T-cell (primary cell): ENCODE data around the gene CPNE4. TPM values are rescaled to one million over a fixed set of nuclear protein-coding genes. Genes with fewer than 3 reads are reported as not detected.

ENCODE experiments used
- ATAC-seq, 4 experiments: fragments of 200-7000 bp in 3 of 4; fragments of 150-1000 bp in 1 of 4; cut with Tn5 transposase; replicated peaks in 1 of 4; 1 replicate in 3 of 4; 2 replicates in 1 of 4; pipeline ENCODE4 v1.10.0; 2021; ENCODE audit warnings: moderate library complexity in 3 of 4, mild to moderate bottlenecking in 2 of 4, moderate number of reproducible peaks in 1 of 4
- CTCF ChIA-PET, 2 donors: fragments of 300-600 bp; sonication (Branson Sonifier 250); formaldehyde crosslinking; loops; one replicate each; lab custom pipeline; 2022; ENCODE audit warnings: antibody characterized with exemption in 2 of 2; lab: Charles Lee
- POLR2A ChIA-PET, 2 donors: fragments of 300-600 bp; sonication (Branson Sonifier 250); formaldehyde crosslinking; loops; one replicate each; lab custom pipeline; 2022; ENCODE audit warnings: antibody characterized with exemption in 2 of 2; lab: Charles Lee
- DNase-seq, 35 experiments: peaks; one replicate each; pipeline versions ENCODE4 v3.0.0 to v3.0.0-alpha.2; 2013 to 2023
- H3K27ac ChIP-seq: one replicate; pipeline ENCODE4 v1.5.1; 2013; ENCODE audit warnings: low read length
- H3K27me3 ChIP-seq, 2 experiments: replicated peaks in 1 of 2; 1 replicate in 1 of 2; 2 replicates in 1 of 2; pipeline versions ENCODE4 v1.6.1 to v1.7.0; 2013; ENCODE audit warnings: low read length in 1 of 2, mixed read lengths in 1 of 2; ENCODE audit not compliant: control insufficient read depth in 2 of 2, insufficient read depth in 2 of 2; ENCODE audit errors: extremely low read depth in 1 of 2
- H3K36me3 ChIP-seq, 2 donors: 1 replicate in 1 of 2; 2 replicates in 1 of 2; pipeline versions ENCODE4 v1.6.1 to v1.7.0; 2013; ENCODE audit warnings: low read length in 1 of 2; ENCODE audit not compliant: control insufficient read depth in 2 of 2, insufficient read depth in 1 of 2; ENCODE audit errors: extremely low read depth in 1 of 2
- H3K4me1 ChIP-seq, 2 experiments: 1 replicate in 1 of 2; 2 replicates in 1 of 2; pipeline versions ENCODE4 v1.6.1 to v1.7.0; 2013; ENCODE audit warnings: low read length in 2 of 2, mixed read lengths in 1 of 2; ENCODE audit not compliant: insufficient read depth in 2 of 2, control insufficient read depth in 1 of 2; ENCODE audit errors: extremely low read depth in 1 of 2
- H3K4me3 ChIP-seq, 2 donors: 1 replicate in 1 of 2; 2 replicates in 1 of 2; pipeline versions ENCODE4 v1.5.1 to v1.7.0; 2013; ENCODE audit warnings: mild to moderate bottlenecking in 2 of 2, low read length in 1 of 2, moderate library complexity in 1 of 2; ENCODE audit not compliant: control insufficient read depth in 1 of 2; ENCODE audit errors: extremely low read depth in 1 of 2
- H3K9me3 ChIP-seq: 2 replicates; pipeline ENCODE4 v1.7.0; 2013
- H3K27ac Mint-ChIP-seq, 2 donors: one replicate each; pipeline ENCODE4 v1.8.0; 2020 to 2021; ENCODE audit warnings: mild to moderate bottlenecking in 2 of 2, mixed read lengths in 2 of 2
- H3K27me3 Mint-ChIP-seq, 2 donors: one replicate each; pipeline ENCODE4 v1.8.0; 2021 to 2022; ENCODE audit warnings: mixed read lengths in 2 of 2
- H3K36me3 Mint-ChIP-seq: one replicate; pipeline ENCODE4 v1.8.0; 2021; ENCODE audit warnings: mixed read lengths
- H3K4me1 Mint-ChIP-seq, 3 donors: one replicate each; pipeline ENCODE4 v1.8.0; 2020 to 2022; ENCODE audit warnings: mixed read lengths in 3 of 3, mild to moderate bottlenecking in 1 of 3
- H3K4me3 Mint-ChIP-seq, 3 donors: one replicate each; pipeline ENCODE4 v1.8.0; 2020 to 2022; ENCODE audit warnings: mild to moderate bottlenecking in 3 of 3, mixed read lengths in 3 of 3, moderate library complexity in 3 of 3
- H3K9me3 Mint-ChIP-seq, 3 donors: one replicate each; pipeline ENCODE4 v1.8.0; 2020 to 2022; ENCODE audit warnings: mixed read lengths in 3 of 3
- WGBS: methylation state at CpG from one replicate; pipeline ENCODE4 v1.1.5; 2013; ENCODE audit warnings: missing lambda C conversion rate; ENCODE audit not compliant: insufficient coverage; 5-methylcytosine and 5-hydroxymethylcytosine counted together
- total RNA-seq, 35 experiments: library from RNA in 6 of 35; stranded (reverse) in 6 of 35; fragments of 120-200 nt in 1 of 35; gene quantifications; one replicate each; pipeline versions ENCODE4 v1.2.1 to v1.2.4 and lab custom pipeline; 2013 to 2026

The CPNE4 gene
- total RNA-seq, 5 donors from 2014 or later (not counting 1 experiment from before 2014, with no cell fraction given), result not detected

GRCh38 chr3:131793870-131794269 lies 240.9 kb downstream of the CPNE4 start:
- CTCF ChIA-PET, result interaction anchor here in 1 of 2 donors (0.7 to 2.0 kb wide), 2 partner anchors 8 to 761 kb away, joined by 3 to 7 read pairs; no protein-coding TSS in a partner anchor
- no peak overlapping the region for H3K27ac ChIP-seq
- H3K4me1 ChIP-seq, result peaks cover 0 to 5% of the 10 kb centered on the region in 2 experiments
- peaks cover 6 to 9% (median 8%) of the 10 kb centered on the region in 3 donors for H3K4me1 Mint-ChIP-seq
- ATAC-seq (no peak), DNase-seq (no peak)
- POLR2A ChIA-PET, result no interaction called here
- H3K36me3 ChIP-seq, result no peaks in the 10 kb centered on the region
- peaks cover 3 to 5% of the 10 kb centered on the region in 2 experiments for H3K27me3 ChIP-seq
- no peaks in the 10 kb centered on the region for H3K9me3 ChIP-seq
- H3K27ac Mint-ChIP-seq, result no peak overlapping the region
- H3K36me3 Mint-ChIP-seq, result no peaks in the 10 kb centered on the region
- H3K4me3 Mint-ChIP-seq, result no peak overlapping the region
- H3K9me3 Mint-ChIP-seq, result no peaks in the 10 kb centered on the region
- peaks cover 12 to 18% of the 10 kb centered on the region in 2 donors for H3K27me3 Mint-ChIP-seq
- no peak overlapping the region for H3K4me3 ChIP-seq

- CTCF ChIA-PET, result no interaction called here
- no peaks in the 10 kb centered on the region for H3K36me3 Mint-ChIP-seq
- POLR2A ChIA-PET, result no interaction called here
- H3K27me3 Mint-ChIP-seq, result peaks cover 6 to 14% of the 10 kb centered on the region in 2 donors
- no peak for DNase-seq
- H3K4me3 Mint-ChIP-seq, result no peak overlapping the region
- no CpG with 5 or more reads among the region's 2 CpGs for WGBS
- H3K4me1 Mint-ChIP-seq, result no peaks in the 10 kb centered on the region
- peaks cover 2 to 3% of the 10 kb centered on the region in 2 experiments for H3K27me3 ChIP-seq
- no peak overlapping the region for H3K4me3 ChIP-seq
- no peak overlapping the region for H3K27ac ChIP-seq
- H3K9me3 ChIP-seq, result no peaks in the 10 kb centered on the region
- no peaks in the 10 kb centered on the region for H3K4me1 ChIP-seq
- no peak for ATAC-seq
- peaks cover 0 to 4% (median 0%) of the 10 kb centered on the region in 3 donors for H3K9me3 Mint-ChIP-seq
- no peaks in the 10 kb centered on the region for H3K36me3 ChIP-seq
- no peak overlapping the region for H3K27ac Mint-ChIP-seq
Measured at GRCh38 chr3:131789188-131789587, 245.6 kb downstream of the CPNE4 start.

GRCh38 chr3:131786386-131786785 lies 248.4 kb downstream of the CPNE4 start:
- peaks cover 0 to 3% of the 10 kb centered on the region in 2 experiments for H3K27me3 ChIP-seq
- peaks cover 6 to 8% of the 10 kb centered on the region in 2 donors for H3K27me3 Mint-ChIP-seq
- ChIA-PET CTCF (no interaction called here), POLR2A (no interaction called here)
- no peak for ATAC-seq
- H3K4me3 ChIP-seq, result no peak overlapping the region
- peaks cover 0 to 4% (median 0%) of the 10 kb centered on the region in 3 donors for H3K9me3 Mint-ChIP-seq
- no peaks in the 10 kb centered on the region for H3K9me3 ChIP-seq
- H3K36me3 ChIP-seq, result no peaks in the 10 kb centered on the region
- no peaks in the 10 kb centered on the region for H3K4me1 Mint-ChIP-seq
- H3K27ac ChIP-seq, result no peak overlapping the region
- DNase-seq, result no peak
- no peak overlapping the region for H3K27ac Mint-ChIP-seq
- H3K36me3 Mint-ChIP-seq, result no peaks in the 10 kb centered on the region
- H3K4me3 Mint-ChIP-seq, result no peak overlapping the region
- no peaks in the 10 kb centered on the region for H3K4me1 ChIP-seq

- peaks cover 11 to 16% of the 10 kb centered on the region in 2 donors for H3K27me3 Mint-ChIP-seq
- no peaks in the 10 kb centered on the region for H3K36me3 Mint-ChIP-seq
- Histone ChIP-seq H3K27ac (no peak overlapping the region), H3K9me3 (no peaks in the 10 kb centered on the region), H3K27me3 (no peaks in the 10 kb centered on the region), H3K4me1 (no peaks in the 10 kb centered on the region), H3K36me3 (no peaks in the 10 kb centered on the region), H3K4me3 (no peak overlapping the region)
- H3K4me1 Mint-ChIP-seq, result no peaks in the 10 kb centered on the region
- ChIA-PET POLR2A (no interaction called here), CTCF (no interaction called here)
- no CpG with 5 or more reads among the region's 1 CpG for WGBS
- no peak for ATAC-seq
- H3K27ac Mint-ChIP-seq, result no peak overlapping the region
- no peak for DNase-seq
- peaks cover 0 to 7% (median 0%) of the 10 kb centered on the region in 3 donors for H3K9me3 Mint-ChIP-seq
- no peak overlapping the region for H3K4me3 Mint-ChIP-seq
Measured at GRCh38 chr3:131782751-131783150, 252.1 kb downstream of the CPNE4 start.

GRCh38 chr3:131778526-131778925 lies 256.3 kb downstream of the CPNE4 start:
- WGBS, result no CpG with 5 or more reads among the region's 2 CpGs

GRCh38 chr3:131775650-131776049 lies 259.2 kb downstream of the CPNE4 start:
- H3K36me3 Mint-ChIP-seq, result no peaks in the 10 kb centered on the region
- peaks cover 0 to 3% (median 0%) of the 10 kb centered on the region in 3 donors for H3K9me3 Mint-ChIP-seq
- DNase-seq, result no peak
- H3K27ac Mint-ChIP-seq, result no peak overlapping the region
- no peaks in the 10 kb centered on the region for H3K9me3 ChIP-seq
- CTCF ChIA-PET, result no interaction called here
- H3K27me3 Mint-ChIP-seq, result peaks cover 8 to 27% of the 10 kb centered on the region in 2 donors
- no peak overlapping the region for H3K27ac ChIP-seq
- POLR2A ChIA-PET, result no interaction called here
- no peaks in the 10 kb centered on the region for H3K36me3 ChIP-seq
- no peaks in the 10 kb centered on the region for H3K4me1 ChIP-seq
- no peak overlapping the region for H3K4me3 ChIP-seq
- H3K27me3 ChIP-seq, result no peaks in the 10 kb centered on the region
- no peak for ATAC-seq
- no peaks in the 10 kb centered on the region for H3K4me1 Mint-ChIP-seq
- H3K4me3 Mint-ChIP-seq, result no peak overlapping the region

More at GRCh38 chr3:131778526-131778925, 256.3 kb downstream of the CPNE4 start:
- Histone ChIP-seq H3K4me3 (no peak overlapping the region), H3K36me3 (no peaks in the 10 kb centered on the region), H3K4me1 (no peaks in the 10 kb centered on the region), H3K9me3 (no peaks in the 10 kb centered on the region), H3K27ac (no peak overlapping the region), H3K27me3 (no peaks in the 10 kb centered on the region)
- POLR2A ChIA-PET, result no interaction called here
- no peaks in the 10 kb centered on the region for H3K4me1 Mint-ChIP-seq
- no peak overlapping the region for H3K4me3 Mint-ChIP-seq
- ATAC-seq (no peak), DNase-seq (no peak)
- peaks cover 8 to 21% of the 10 kb centered on the region in 2 donors for H3K27me3 Mint-ChIP-seq
- H3K9me3 Mint-ChIP-seq, result peaks cover 0 to 3% (median 0%) of the 10 kb centered on the region in 3 donors
- no peak overlapping the region for H3K27ac Mint-ChIP-seq
- H3K36me3 Mint-ChIP-seq, result no peaks in the 10 kb centered on the region
- CTCF ChIA-PET, result interaction anchor here in 1 of 2 donors (1.7 kb wide), 1 partner anchor 17 kb away, joined by 10 read pairs; no protein-coding TSS in a partner anchor
